GM06990 (cell line): Measurements from ENCODE around the gene GNG12.

Experiments used
- DNase-seq: peaks from one replicate; pipeline ENCODE4 v3.0.0-alpha.2; 2011; ENCODE audit not compliant: insufficient read length; ENCODE audit errors: extremely low read depth
- H3K27me3 ChIP-seq: replicated peaks from 2 replicates; pipeline ENCODE4 v1.6.0; 2011; ENCODE audit warnings: low read length; ENCODE audit not compliant: control insufficient read depth, insufficient read depth
- H3K36me3 ChIP-seq: 2 replicates; pipeline ENCODE4 v1.5.1; 2011; ENCODE audit warnings: low read length; ENCODE audit not compliant: control insufficient read depth, insufficient read depth
- H3K4me3 ChIP-seq: replicated peaks from 2 replicates; pipeline ENCODE4 v1.5.1; 2011; ENCODE audit warnings: low read depth, mild to moderate bottlenecking, control low read depth, low read length
- CTCF ChIP-seq: IDR thresholded peaks from 2 replicates; pipeline ENCODE4 v1.5.1; 2011; ENCODE audit warnings: low read length, control low read depth, mild to moderate bottlenecking, inconsistent platforms; ENCODE audit not compliant: insufficient read depth, poor library complexity, severe bottlenecking

The GNG12 gene

DNA sequence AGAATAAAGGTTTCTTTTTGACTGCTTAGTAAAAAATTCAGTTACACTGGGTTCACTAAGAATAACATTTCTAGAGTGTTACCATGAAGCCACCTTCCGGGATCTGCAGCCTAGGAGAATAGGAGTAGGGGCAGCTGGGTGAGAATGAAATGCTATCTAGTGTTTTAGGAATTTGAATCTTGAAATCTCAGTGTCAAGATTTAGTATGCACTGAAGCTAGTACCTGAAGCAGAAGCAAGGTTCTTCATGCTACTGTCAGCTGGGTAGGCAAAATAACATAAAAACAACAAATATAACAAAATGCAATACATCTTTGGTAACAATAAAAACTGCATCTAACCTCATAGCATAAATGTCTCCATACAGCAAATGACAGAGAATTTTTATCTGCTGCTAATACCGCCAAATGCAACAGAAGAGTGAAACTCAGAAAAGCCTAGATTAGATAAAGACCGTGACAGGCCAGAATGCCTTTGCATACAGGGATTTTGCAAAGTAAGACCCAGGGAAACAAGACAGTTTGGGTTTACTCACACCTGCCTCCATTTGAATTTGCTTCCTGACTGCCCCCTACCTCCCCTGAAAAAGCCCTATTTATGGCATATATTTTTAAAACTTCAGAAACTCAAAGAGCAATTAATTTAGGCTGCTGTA is 90.1 kb downstream of the GNG12 start:
- DNase-seq = no peak
- no peaks in the 10 kb centered on the region for H3K36me3 ChIP-seq
- no peaks in the 10 kb centered on the region for H3K27me3 ChIP-seq
- H3K4me3 ChIP-seq = no peak overlapping the region
- no peak for TF ChIP-seq CTCF

- TF ChIP-seq CTCF = no peak
- H3K4me3 ChIP-seq = no peak overlapping the region
- no peaks in the 10 kb centered on the region for H3K27me3 ChIP-seq
- no peak for DNase-seq
- H3K36me3 ChIP-seq = no peaks in the 10 kb centered on the region
Observed at GRCh38 chr1:67741736-67742135, 91.5 kb downstream of the GNG12 start.

GRCh38 chr1:67741121-67741520 is 92.1 kb downstream of the GNG12 start:
- Histone ChIP-seq H3K4me3 (no peak overlapping the region), H3K36me3 (no peaks in the 10 kb centered on the region), H3K27me3 (no peaks in the 10 kb centered on the region)
- DNase-seq = no peak
- no peak for TF ChIP-seq CTCF

DNA sequence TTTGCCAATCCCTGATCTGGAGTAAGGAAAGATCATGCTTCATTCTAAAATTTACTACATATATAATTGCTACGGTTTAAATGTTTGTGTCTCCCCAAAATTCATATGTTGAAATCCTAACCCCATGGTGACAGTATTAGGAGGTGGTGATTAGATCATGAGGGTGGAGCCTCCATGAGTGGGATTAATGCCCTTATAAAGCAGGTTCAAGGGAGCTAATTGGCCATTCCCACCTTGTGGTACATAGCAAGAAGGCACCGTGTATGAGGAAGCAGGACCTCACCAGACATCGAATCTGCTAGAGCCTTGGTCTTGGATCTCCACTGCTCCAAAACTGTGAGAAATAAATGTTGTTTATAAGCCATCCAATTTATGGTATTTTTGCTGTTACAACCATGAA is 92.7 kb downstream of the GNG12 start:
- H3K4me3 ChIP-seq = no peak overlapping the region
- DNase-seq = no peak
- no peak for TF ChIP-seq CTCF
- no peaks in the 10 kb centered on the region for H3K36me3 ChIP-seq
- H3K27me3 ChIP-seq = no peaks in the 10 kb centered on the region

DNA sequence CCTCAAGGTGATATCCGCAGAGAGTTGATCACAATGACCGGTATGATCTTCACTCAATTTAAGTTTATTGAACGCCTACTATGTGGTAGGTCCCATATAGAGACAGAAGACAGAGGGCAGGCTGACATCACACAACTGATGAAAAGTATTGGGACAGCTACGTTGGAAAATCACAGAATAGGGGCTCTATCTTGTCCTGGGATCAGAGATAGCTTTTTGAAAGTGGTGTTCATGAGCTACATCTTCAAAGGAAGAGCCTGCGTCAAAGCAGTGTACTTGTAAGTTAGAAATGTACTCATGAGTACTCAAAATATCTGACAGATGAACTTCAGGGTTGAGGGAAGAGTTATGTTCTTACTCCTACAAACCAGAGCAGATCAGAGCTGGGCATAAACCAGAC is 93.9 kb downstream of the GNG12 start:
- no peak for DNase-seq
- TF ChIP-seq CTCF = no peak
- H3K4me3 ChIP-seq = no peak overlapping the region
- H3K27me3 ChIP-seq = no peaks in the 10 kb centered on the region
- H3K36me3 ChIP-seq = no peaks in the 10 kb centered on the region

DNA sequence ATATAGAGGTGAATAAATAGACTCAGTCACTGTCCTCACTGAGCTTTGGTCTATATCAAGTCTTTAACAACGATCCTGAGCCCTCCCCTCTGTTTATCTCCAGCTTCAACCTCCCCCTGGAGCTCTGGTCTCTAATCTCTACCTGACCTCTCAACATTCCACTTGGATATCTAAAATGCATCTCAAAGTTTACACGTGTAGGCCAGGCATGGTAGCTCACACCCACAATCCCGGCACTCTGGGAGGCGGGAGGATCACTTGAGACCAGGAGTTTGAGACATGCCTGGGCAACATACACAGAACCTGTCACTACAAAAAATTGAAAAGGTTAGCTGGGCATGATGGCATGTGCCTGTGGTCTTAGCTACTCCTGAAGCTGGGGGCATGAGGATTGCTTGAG is 94.9 kb downstream of the GNG12 start:
- H3K36me3 ChIP-seq = no peaks in the 10 kb centered on the region
- no peak for TF ChIP-seq CTCF
- no peak for DNase-seq
- no peaks in the 10 kb centered on the region for H3K27me3 ChIP-seq
- no peak overlapping the region for H3K4me3 ChIP-seq
